HG03060 (cell line): ENCODE results near the gene ZNF236.
A peak's percentile ranks its signal among the peaks of the same experiment; 100 is the strongest.

Source experiments
- ATAC-seq: cut with Tn5 transposase; IDR thresholded peaks from one replicate; pipeline ENCODE4 v1.9.1; 2021; ENCODE audit warnings: low read depth, moderate number of reproducible peaks; ENCODE audit not compliant: unreplicated experiment

ZNF236 gene

GRCh38 chr18:76967721-76968472 lies 145.5 kb downstream of the ZNF236 start:
- ATAC-seq = no peak

- ATAC-seq = no peak
These were observed 148.6 kb downstream of the ZNF236 start for GRCh38 chr18:76970770-76971559.

GRCh38 chr18:76972241-76972640 lies 149.9 kb downstream of the ZNF236 start:
- no peak for ATAC-seq

- no peak for ATAC-seq
These were observed 150.6 kb downstream of the ZNF236 start for GRCh38 chr18:76972846-76973519.

GRCh38 chr18:76973520-76974266 lies 151.3 kb downstream of the ZNF236 start:
- no peak for ATAC-seq

GRCh38 chr18:76974386-76974785 lies 152.0 kb downstream of the ZNF236 start:
- no peak for ATAC-seq

- no peak for ATAC-seq
These were observed 153.3 kb downstream of the ZNF236 start for GRCh38 chr18:76975577-76976110.

GRCh38 chr18:76977108-76977621 lies 154.8 kb downstream of the ZNF236 start:
- no peak for ATAC-seq

GRCh38 chr18:76977684-76978232 lies 155.4 kb downstream of the ZNF236 start:
- no peak for ATAC-seq

GRCh38 chr18:76978616-76979015 lies 156.3 kb downstream of the ZNF236 start:
- no peak for ATAC-seq

- no peak for ATAC-seq
These were observed 156.9 kb downstream of the ZNF236 start for GRCh38 chr18:76979111-76979751.

GRCh38 chr18:76979906-76980305 lies 157.5 kb downstream of the ZNF236 start:
- ATAC-seq = no peak

GRCh38 chr18:76980663-76981395 lies 158.5 kb downstream of the ZNF236 start:
- peak; percentile 29 for ATAC-seq

- peak; percentile 48 for ATAC-seq
These were observed 159.1 kb downstream of the ZNF236 start for GRCh38 chr18:76981396-76981968.

- no peak for ATAC-seq
These were observed 159.7 kb downstream of the ZNF236 start for GRCh38 chr18:76982038-76982437.

- peak; percentile 39 for ATAC-seq
These were observed 160.7 kb downstream of the ZNF236 start for GRCh38 chr18:76982841-76983583.

- ATAC-seq = no peak
These were observed 161.3 kb downstream of the ZNF236 start for GRCh38 chr18:76983613-76984051.
